Measurements from ENCODE around the gene KCNJ8.

- TF ChIP-seq CTCF (IDR thresholded peaks at IDR 0.05): no peak
- no peak for TF ChIP-seq POLR2A (IDR thresholded peaks at IDR 0.05)
- TF ChIP-seq EP300 (IDR thresholded peaks at IDR 0.05): no peak
These were observed 11.6 kb upstream of the KCNJ8 start for GRCh38 chr12:21786041-21786531.
